CD4-positive, alpha-beta memory T cell (primary cell): Measurements from ENCODE around the gene TRAK1. TPM values are rescaled to one million over a fixed set of nuclear protein-coding genes. Genes with fewer than 3 reads are reported as not detected.

Experiments
- CTCF ChIA-PET: fragments of 350-600 bp; sonication (Branson Sonifier 250); formaldehyde crosslinking; loops from one replicate; lab custom pipeline; 2021; ENCODE audit warnings: inconsistent platforms; ENCODE audit not compliant: partially characterized antibody; lab: Charles Lee
- POLR2A ChIA-PET: fragments of 350-600 bp; sonication (Branson Sonifier 250); formaldehyde crosslinking; loops from one replicate; lab custom pipeline; 2021; ENCODE audit not compliant: partially characterized antibody; lab: Charles Lee
- DNase-seq, 5 donors: peaks; one replicate each; pipeline versions ENCODE4 v3.0.0 to v3.0.0-alpha.2; 2020 to 2022; ENCODE audit warnings: mixed read lengths in 1 of 5
- H3K27ac ChIP-seq: one replicate; pipeline ENCODE4 v1.7.0; 2013; ENCODE audit warnings: low read depth, low read length
- H3K27me3 ChIP-seq: 2 replicates; pipeline ENCODE4 v1.7.0; 2013; ENCODE audit warnings: mild to moderate bottlenecking, low read length, moderate library complexity; ENCODE audit not compliant: insufficient read depth
- H3K36me3 ChIP-seq: 2 replicates; pipeline ENCODE4 v1.7.0; 2013; ENCODE audit warnings: mild to moderate bottlenecking, low read length, moderate library complexity; ENCODE audit not compliant: insufficient read depth
- H3K4me1 ChIP-seq: 2 replicates; pipeline ENCODE4 v1.7.0; 2013; ENCODE audit warnings: mild to moderate bottlenecking, low read length, moderate library complexity; ENCODE audit not compliant: insufficient read depth
- H3K4me3 ChIP-seq, 2 donors: one replicate each; pipeline ENCODE4 v1.7.0; 2013; ENCODE audit warnings: low read length in 2 of 2, mild to moderate bottlenecking in 1 of 2
- H3K9me3 ChIP-seq, 2 donors: one replicate each; pipeline ENCODE4 v1.7.0; 2013; ENCODE audit warnings: low read length in 2 of 2, control low read depth in 1 of 2; ENCODE audit not compliant: control insufficient read depth in 1 of 2
- H3K27ac Mint-ChIP-seq, 7 donors: one replicate each; pipeline ENCODE4 v1.8.0; 2020 to 2021; ENCODE audit warnings: mixed read lengths in 7 of 7, mild to moderate bottlenecking in 6 of 7, inconsistent platforms in 3 of 7, moderate library complexity in 3 of 7
- H3K27me3 Mint-ChIP-seq, 2 donors: one replicate each; pipeline ENCODE4 v1.8.0; 2020 to 2021; ENCODE audit warnings: mixed read lengths in 2 of 2
- H3K36me3 Mint-ChIP-seq, 2 donors: one replicate each; pipeline ENCODE4 v1.8.0; 2020 to 2021; ENCODE audit warnings: mixed read lengths in 2 of 2, inconsistent platforms in 1 of 2, mild to moderate bottlenecking in 1 of 2
- H3K4me1 Mint-ChIP-seq, 4 donors: one replicate each; pipeline ENCODE4 v1.8.0; 2020 to 2021; ENCODE audit warnings: mixed read lengths in 4 of 4, mild to moderate bottlenecking in 1 of 4
- H3K4me3 Mint-ChIP-seq, 8 donors: one replicate each; pipeline ENCODE4 v1.8.0; 2020 to 2021; ENCODE audit warnings: mixed read lengths in 8 of 8, mild to moderate bottlenecking in 7 of 8, moderate library complexity in 6 of 8, inconsistent platforms in 3 of 8
- H3K9me3 Mint-ChIP-seq, 8 donors: one replicate each; pipeline ENCODE4 v1.8.0; 2020 to 2021; ENCODE audit warnings: mixed read lengths in 8 of 8, mild to moderate bottlenecking in 5 of 8, inconsistent platforms in 3 of 8, moderate library complexity in 1 of 8
- intact Hi-C: fragments of 100-400 bp; cut with micrococcal nuclease; formaldehyde crosslinking; loops from one replicate; pipeline ENCODE4 v1.15.1; 2023
- polyA plus RNA-seq, 2 donors: library from polyadenylated mRNA; unstranded; fragments of 300-500 nt; fragmentation: Illumina TruSeq; gene quantifications; one replicate each; pipeline ENCODE4 v1.2.3, GENCODE V29; 2021
- total RNA-seq, 2 experiments: library from RNA; stranded (reverse); gene quantifications; one replicate each; pipeline ENCODE4 v1.2.3, GENCODE V29; 2021

TRAK1 gene
- total and polyA plus RNA-seq, 4 experiments from 2014 or later, result 3.4 to 17.2 (median 13.2) TPM

DNA sequence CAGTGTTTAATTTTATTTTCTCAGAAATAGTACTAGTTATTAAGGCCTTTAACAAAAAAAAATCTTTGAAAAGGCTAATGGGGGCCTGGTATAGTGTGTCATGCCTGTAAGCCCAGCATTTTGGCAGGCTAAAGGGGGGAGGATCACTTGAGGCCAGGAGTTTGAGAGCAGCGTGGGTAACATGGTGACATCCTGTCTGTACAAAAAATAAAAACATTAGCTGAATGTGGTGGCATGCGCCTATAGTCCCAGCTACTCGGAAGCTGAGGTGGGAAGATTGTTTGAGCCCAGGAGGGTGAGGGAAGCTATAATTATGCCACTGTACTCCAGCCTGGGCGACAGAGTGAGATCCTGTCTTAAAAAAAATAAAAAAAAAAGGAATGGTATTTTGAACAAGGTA is 61.9 kb downstream of the TRAK1 start:
- intact Hi-C loops, result no loop called here

DNA sequence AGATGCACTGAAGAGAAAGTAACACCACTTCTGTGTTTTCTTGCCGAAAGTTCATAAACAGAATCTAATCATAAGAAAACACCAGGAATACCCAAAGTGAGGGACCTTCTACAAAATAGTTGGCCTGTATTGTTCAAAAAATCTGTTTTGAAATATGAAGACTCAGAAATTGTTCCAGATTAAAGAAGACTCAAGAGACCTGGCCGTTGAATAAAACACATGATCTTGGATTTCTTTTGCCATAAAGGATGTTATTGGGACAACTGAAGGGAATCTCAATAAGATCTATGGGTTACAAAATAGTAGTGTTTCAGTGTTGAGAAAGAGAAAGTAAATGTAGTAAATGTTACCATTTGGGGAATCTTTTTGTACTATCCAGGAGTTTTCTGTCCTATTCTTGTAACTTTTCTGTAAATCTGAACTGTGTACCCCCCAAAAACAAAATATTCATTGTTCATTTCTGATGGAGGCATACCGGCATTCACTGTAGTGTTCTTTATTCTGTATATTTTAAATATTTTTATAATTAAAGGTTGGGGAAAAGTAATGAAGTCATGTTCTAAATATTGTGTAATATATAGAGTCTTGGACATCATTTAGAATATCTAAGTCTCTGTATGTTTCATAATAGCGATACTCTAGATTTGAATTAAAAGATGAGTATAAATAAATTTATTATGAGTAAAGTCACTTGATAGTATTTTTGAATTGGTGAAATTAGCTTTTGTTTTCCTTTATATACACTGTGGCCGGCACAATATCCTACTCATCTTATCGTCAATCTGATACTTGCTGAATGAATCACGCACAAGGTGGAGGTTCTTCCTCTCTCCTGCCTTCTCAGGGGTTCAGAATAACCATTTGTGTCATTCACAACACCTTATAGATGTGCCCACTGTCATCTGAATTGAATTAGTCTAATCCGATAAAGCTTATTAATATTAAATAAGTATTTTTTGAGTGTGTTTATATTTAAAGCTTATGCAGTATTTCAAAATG is 66.7 kb downstream of the TRAK1 start:
- POLR2A ChIA-PET, result no interaction called here
- Histone ChIP-seq H3K36me3 (no peaks in the 10 kb centered on the region), H3K27me3 (no peaks in the 10 kb centered on the region), H3K9me3 (no peaks in the 10 kb centered on the region), H3K4me1 (peaks cover 14% of the 10 kb centered on the region), H3K27ac (no peak overlapping the region), H3K4me3 (no peak overlapping the region)
- Mint-ChIP-seq H3K36me3 (peaks cover 0 to 11% of the 10 kb centered on the region in 2 donors), H3K27ac (peak overlapping the region in 1 of 7 donors; percentile 50), H3K9me3 (no peaks in the 10 kb centered on the region), H3K4me1 (peaks cover 22 to 31% (median 25%) of the 10 kb centered on the region in 4 donors), H3K4me3 (no peak overlapping the region), H3K27me3 (no peaks in the 10 kb centered on the region)
- CTCF ChIA-PET, result interaction anchor here (1.0 to 1.5 kb wide), 3 partner anchors 13 to 59 kb away, joined by 3 to 5 read pairs (median 4); no protein-coding TSS in a partner anchor
- no peak for DNase-seq
- intact Hi-C loops, result no loop called here

More for the DNA sequence above, 61.9 kb downstream of the TRAK1 start:
- no peak for DNase-seq
- Mint-ChIP-seq H3K4me3 (no peak overlapping the region), H3K4me1 (peaks cover 11 to 27% (median 19%) of the 10 kb centered on the region in 4 donors), H3K27me3 (no peaks in the 10 kb centered on the region), H3K9me3 (no peaks in the 10 kb centered on the region), H3K27ac (no peak overlapping the region), H3K36me3 (peaks cover 0 to 21% of the 10 kb centered on the region in 2 donors)
- Histone ChIP-seq H3K4me3 (no peak overlapping the region), H3K4me1 (no peaks in the 10 kb centered on the region), H3K27me3 (no peaks in the 10 kb centered on the region), H3K36me3 (no peaks in the 10 kb centered on the region), H3K9me3 (no peaks in the 10 kb centered on the region), H3K27ac (no peak overlapping the region)
- ChIA-PET POLR2A (no interaction called here), CTCF (no interaction called here)

DNA sequence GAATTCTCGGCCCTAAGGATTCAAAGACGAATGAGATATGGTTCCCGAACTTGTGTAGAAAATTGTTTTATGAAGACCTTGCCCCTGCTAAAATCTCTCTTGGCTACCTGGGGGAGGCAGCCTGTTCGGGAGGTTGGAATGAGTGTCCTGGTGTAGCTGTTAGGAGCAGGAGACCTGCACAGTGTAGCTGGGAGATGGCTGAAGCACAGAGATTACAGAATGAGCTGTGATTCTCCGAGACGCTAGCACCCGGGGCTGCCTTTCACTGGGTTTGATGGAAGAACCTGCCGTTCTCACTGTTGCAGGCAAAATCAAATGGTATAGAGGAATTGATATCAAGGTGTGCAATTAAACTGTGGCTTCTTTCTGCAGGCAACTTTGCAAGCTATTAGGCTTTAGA is 68.0 kb downstream of the TRAK1 start:
- Histone ChIP-seq H3K27me3 (no peaks in the 10 kb centered on the region), H3K27ac (no peak overlapping the region), H3K4me3 (no peak overlapping the region), H3K9me3 (no peaks in the 10 kb centered on the region), H3K4me1 (peaks cover 14% of the 10 kb centered on the region), H3K36me3 (no peaks in the 10 kb centered on the region)
- Mint-ChIP-seq H3K27ac (peak overlapping the region in 4 of 7 donors; percentile 2 to 71 (median 24)), H3K36me3 (peaks cover 0 to 7% of the 10 kb centered on the region in 2 donors), H3K9me3 (no peaks in the 10 kb centered on the region), H3K4me3 (peak overlapping the region in 6 of 8 donors; percentile 32 to 73 (median 44)), H3K4me1 (peaks cover 26 to 37% (median 28%) of the 10 kb centered on the region in 4 donors), H3K27me3 (no peaks in the 10 kb centered on the region)
- DNase-seq, result no peak
- POLR2A ChIA-PET, result interaction anchor here (0.7 kb wide), 1 partner anchor 32 kb away, joined by 3 read pairs; no protein-coding TSS in a partner anchor
- intact Hi-C loops, result no loop called here
- CTCF ChIA-PET, result interaction anchor here (0.7 to 1.5 kb wide), 3 partner anchors 11 to 32 kb away, joined by 3 to 5 read pairs (median 4); no protein-coding TSS in a partner anchor

DNA sequence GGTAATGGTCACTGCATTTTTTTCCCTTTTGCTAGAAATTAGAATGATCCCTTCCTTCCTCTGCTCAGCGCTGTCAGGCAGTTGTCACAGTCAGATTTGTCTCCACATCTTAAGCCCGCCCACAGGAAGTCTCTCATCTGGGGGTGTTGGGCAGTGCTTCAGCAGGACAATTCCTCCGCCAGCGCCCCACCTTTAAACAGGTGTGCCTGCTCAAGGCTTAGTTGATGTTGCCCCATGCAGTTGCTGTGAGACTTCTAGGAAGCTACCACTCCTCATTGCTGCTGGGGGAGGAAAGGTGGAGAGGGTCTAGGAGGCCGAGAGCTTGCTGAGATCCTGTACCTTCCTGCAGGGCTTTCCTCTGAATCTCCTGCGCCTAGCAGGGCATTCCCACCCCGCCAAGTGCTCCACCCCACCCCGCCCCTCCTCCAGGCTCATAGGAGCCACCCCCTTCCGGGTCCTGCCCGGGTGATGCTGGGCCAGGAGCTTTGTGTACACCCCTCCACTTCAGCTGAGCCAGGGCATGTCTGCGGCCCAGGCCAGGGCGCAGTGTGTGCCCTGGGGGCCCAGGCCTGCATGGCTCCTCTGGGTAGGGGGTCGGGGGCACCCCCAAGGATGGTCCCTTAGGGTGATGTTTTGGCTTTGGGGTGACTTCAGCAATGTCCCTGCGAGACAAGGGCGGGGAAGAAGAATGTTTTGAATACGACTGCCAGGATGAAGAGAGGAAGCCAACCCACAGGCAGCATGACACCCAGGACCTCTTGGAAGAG is 68.7 kb downstream of the TRAK1 start:
- no peak overlapping the region for H3K27ac ChIP-seq
- DNase-seq, result peak; percentile 6 to 47 (median 16)
- peak overlapping the region; percentile 11 to 73 (median 42) for H3K4me3 Mint-ChIP-seq
- H3K4me1 ChIP-seq, result peaks cover 14% of the 10 kb centered on the region
- intact Hi-C loops, result no loop called here
- no peaks in the 10 kb centered on the region for H3K27me3 ChIP-seq
- H3K27me3 Mint-ChIP-seq, result no peaks in the 10 kb centered on the region
- ChIA-PET CTCF (no interaction called here), POLR2A (no interaction called here)
- H3K36me3 Mint-ChIP-seq, result peaks cover 0 to 7% of the 10 kb centered on the region in 2 donors
- H3K36me3 ChIP-seq, result no peaks in the 10 kb centered on the region
- peak overlapping the region in 6 of 7 donors; percentile 2 to 71 (median 52) for H3K27ac Mint-ChIP-seq
- H3K9me3 ChIP-seq, result no peaks in the 10 kb centered on the region
- peaks cover 26 to 39% (median 26%) of the 10 kb centered on the region in 4 donors for H3K4me1 Mint-ChIP-seq
- no peak overlapping the region for H3K4me3 ChIP-seq
- no peaks in the 10 kb centered on the region for H3K9me3 Mint-ChIP-seq

DNA sequence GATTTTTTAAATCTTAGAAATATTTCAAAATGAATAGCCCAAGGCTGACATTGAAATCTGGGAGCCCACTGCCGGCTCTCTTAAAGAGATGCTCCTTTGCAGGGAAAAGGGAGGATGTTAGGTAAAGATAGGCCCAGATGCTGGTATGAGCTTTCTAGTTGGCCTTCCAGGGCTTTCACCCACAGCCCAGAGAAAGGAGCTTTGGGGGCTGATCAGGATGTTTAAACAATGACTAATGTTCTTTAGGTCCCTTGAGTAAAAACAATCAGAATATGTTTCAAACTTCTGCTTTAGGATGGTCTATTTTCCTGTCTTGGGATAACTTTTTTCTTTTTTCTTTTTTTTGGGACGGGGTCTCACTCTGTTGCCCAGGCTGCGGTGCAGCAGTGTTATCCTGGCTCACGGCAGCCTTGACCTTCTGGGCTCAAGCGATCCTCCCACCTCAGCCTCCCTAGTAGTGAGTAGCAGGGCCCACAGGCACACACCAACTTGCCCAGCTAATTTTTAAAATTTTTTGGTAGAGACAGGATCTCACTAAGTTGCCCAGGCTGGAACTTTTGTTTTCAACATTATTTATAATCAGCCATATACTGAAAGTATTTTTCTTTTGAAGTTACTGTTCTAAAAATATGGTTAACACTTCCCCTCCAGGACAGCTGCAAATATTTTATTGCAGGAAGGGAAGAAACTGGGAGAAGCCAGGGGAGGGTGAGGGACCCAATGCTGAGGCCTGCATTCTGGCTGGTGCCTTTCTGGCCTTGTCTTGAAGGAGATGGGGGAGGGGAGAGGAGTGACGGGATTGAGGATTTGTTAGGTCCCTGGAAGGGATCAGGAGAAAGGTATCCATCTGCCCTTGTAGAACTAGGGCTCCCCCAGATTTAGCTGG is 70.1 kb downstream of the TRAK1 start:
- intact Hi-C loops, result no loop called here
- H3K27ac Mint-ChIP-seq, result peak overlapping the region in 1 of 7 donors; percentile 31
- H3K9me3 Mint-ChIP-seq, result no peaks in the 10 kb centered on the region

DNA sequence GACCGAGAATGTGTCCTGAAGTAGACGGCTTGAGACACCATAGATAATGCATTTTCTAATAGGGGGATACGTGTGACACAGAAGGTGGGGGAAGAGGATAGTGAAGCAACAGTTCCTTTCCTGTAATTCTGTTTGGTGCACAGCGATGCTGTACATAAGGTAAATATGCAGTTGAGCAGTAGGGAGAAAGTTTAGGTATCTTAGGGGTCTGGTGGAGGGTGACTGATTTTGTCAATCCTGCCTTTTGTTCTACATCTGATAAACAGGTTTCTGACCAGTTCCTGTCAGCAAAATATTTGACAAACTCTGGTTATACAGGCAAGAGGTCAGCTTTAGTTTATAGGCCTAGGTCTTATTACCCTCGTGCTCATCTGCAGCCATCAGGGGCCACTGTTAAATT is 71.3 kb downstream of the TRAK1 start:
- no peaks in the 10 kb centered on the region for H3K27me3 ChIP-seq
- Mint-ChIP-seq H3K27ac (no peak overlapping the region), H3K36me3 (no peaks in the 10 kb centered on the region), H3K9me3 (no peaks in the 10 kb centered on the region), H3K27me3 (no peaks in the 10 kb centered on the region), H3K4me3 (no peak overlapping the region), H3K4me1 (peaks cover 23 to 41% (median 25%) of the 10 kb centered on the region in 4 donors)
- no peak overlapping the region for H3K4me3 ChIP-seq
- no peaks in the 10 kb centered on the region for H3K9me3 ChIP-seq
- intact Hi-C loops, result no loop called here
- CTCF ChIA-PET, result no interaction called here
- peaks cover 14% of the 10 kb centered on the region for H3K4me1 ChIP-seq
- DNase-seq, result no peak
- POLR2A ChIA-PET, result no interaction called here
- H3K27ac ChIP-seq, result no peak overlapping the region
- H3K36me3 ChIP-seq, result no peaks in the 10 kb centered on the region

More for the DNA sequence above, 70.1 kb downstream of the TRAK1 start:
- ChIA-PET CTCF (interaction anchor here (0.5 to 1.4 kb wide), 2 partner anchors 30 to 40 kb away, joined by 3 to 4 read pairs; no protein-coding TSS in a partner anchor), POLR2A (no interaction called here)
- DNase-seq, result no peak
- H3K27ac ChIP-seq, result no peak overlapping the region
- Mint-ChIP-seq H3K4me3 (no peak overlapping the region), H3K27me3 (no peaks in the 10 kb centered on the region), H3K4me1 (peaks cover 26 to 41% (median 26%) of the 10 kb centered on the region in 4 donors), H3K36me3 (peaks cover 0 to 2% of the 10 kb centered on the region in 2 donors)
- no peak overlapping the region for H3K4me3 ChIP-seq
- H3K4me1 ChIP-seq, result peaks cover 14% of the 10 kb centered on the region
- H3K9me3 ChIP-seq, result no peaks in the 10 kb centered on the region
- no peaks in the 10 kb centered on the region for H3K27me3 ChIP-seq
- H3K36me3 ChIP-seq, result no peaks in the 10 kb centered on the region
